Activated naive CD4-positive, alpha-beta T cell treated with anti-CD3 and anti-CD28 coated beads, Interleukin-2, amount 50 U/mL, for 16 hours (primary cell): ENCODE data around the gene CDH4.
"Not testable (repeated sequence)": the region's sequence is repeated elsewhere in the genome, so short reads cannot be mapped to it uniquely, and the experiment has no call there.

ENCODE experiments used
- DNase-seq: peaks from one replicate; pipeline ENCODE4 v3.0.0-alpha.2; 2020

Gene CDH4

DNA sequence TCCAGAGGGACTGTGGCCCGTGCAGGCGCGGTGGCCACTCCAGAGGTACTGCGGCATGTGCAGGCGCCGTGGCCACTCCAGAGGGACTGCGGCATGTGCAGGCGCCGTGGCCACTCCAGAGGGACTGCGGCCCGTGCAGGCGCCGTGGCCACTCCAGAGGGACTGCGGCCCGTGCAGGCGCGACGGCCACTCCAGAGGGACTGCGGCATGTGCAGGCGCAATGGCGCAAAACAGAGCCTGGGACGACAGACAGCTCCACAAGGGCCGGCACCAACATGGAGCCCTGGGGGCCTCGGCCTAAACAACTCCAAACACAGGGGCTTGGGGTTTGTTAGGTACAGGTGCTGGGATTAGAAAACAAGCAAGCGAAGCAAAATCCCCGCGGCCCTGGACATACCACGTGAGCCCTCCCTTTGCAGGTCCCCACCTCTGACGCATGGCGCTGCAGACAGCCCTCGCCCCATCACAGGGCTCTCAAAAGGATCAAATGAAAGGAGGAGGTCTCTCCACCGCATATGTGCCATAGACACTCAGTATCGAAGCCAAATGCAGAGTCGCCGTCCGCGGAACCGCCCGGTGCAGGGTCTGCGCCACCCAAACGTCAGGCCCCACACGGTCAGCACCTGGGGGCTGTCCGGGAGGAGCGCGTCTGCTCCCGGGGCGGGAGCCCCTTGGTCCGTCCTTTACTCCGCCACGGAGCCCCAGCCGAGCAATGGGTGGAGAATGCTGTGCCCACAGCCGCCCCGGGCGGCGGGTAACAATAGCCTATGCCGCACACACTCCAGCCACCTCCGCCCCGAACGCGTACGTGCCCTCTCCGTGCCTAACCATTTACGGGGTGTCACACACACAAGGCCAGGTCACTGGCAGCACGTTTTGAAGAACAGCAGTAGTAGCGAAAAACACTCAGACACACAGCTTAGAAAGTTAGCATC is 727.9 kb downstream of the CDH4 start:
- no peak for DNase-seq

DNA sequence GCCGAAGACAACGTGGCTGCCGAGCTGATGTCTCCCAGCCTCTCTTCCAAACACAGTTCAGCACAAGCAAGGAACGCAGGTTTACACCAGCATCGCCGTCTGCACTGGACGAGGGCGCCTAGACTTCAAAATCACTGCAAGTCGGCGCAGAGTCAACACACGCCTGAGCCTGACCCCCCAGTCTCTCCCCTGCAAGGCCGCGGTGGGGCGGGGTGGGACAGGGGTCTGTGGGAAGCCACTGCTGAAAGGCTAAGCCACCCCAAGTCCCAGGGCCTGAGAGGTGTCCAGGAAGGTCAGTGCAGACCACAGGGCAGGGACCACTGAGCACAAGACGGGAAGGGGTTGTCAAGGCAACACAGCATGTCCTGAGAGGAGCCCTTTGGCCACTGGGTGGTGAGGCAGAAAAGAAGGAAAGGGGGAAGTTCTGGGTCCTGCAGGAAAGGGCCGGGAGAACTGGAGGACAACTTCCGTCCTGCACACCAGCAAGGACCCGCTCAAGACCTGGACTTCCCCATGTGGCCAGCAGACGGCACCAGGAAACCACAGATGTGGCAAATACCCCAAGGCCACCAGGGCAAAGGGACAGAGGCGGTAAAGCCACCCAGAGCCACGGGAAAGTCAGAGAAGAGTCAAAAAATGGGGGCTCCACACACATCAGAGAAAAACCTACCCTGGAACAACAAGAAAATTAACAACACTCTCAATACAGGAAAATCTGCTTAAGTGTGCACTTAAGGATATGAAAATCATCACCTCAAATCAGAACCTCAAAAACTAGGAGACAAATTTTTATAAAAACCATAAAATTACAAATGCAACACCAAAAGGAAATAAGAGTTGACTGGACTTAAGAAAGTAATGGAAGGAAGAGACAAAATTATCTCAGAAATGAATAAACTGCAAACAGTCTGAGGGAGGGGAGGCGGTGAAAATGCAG is 728.9 kb downstream of the CDH4 start:
- DNase-seq = no peak

DNA sequence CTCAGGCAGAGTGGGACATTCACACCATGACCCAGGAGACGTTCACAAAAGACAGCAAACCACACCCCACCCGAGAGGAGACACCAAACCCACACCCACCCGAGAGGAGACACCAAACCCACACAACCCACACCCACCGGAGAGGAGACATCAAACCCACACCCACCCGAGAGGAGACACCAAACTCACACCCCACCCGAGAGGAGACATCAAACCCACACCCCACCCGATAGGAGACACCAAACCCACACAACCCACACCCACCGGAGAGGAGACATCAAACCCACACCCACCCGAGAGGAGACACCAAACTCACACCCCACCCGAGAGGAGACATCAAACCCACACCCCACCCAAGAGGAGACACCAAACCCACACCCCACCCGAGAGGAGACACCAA is 729.6 kb downstream of the CDH4 start:
- DNase-seq = not testable (repeated sequence)

DNA sequence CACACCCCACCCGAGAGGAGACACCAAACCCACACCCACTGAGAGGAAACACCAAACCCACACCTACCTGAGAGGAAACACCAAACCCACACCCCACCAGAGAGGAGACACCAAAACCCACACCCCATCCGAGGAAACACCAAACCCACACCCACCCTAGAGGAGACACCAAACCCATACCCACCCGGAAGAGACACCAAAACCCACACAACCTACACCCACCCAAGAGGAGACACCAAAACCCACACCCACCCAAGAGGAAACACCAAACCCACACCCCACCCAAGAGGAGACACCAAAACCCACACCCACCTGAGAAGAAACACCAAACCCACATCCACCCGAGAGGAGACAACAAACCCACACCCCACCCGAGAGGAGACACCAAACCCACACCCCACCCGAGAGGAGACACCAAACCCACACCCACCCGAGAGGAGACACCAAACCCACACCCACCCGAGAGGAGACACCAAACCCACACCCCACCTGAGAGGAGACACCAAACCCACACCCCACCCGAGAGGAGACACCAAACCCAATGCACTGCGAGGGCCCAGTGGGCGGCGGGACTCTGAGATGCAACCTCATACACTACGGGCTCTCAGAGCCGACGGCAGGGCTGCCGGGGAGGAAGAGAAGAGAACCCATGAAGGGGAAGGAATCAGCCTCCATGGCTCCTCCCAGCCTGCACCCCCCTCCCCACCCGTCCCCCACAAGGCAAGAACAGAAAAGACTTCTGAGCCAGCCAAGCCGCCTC is 730.3 kb downstream of the CDH4 start:
- DNase-seq = no peak

DNA sequence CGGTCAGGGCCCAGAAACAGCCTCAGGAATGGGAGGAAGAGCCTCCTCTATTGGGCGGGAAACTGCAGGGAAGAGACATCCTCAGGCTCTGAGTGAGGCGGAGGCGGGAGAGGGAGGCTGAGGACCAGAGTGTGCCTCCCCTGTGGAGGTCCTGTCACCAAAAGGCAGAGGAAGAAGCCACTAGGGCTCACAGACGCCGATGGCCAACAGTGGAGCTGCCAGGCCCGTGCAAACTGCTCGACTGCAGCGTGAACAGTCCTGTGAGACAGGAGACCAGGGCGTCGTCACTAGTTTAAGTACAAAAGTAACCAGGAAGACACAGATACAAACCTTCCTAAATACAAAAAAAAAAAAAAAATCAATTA is 730.9 kb downstream of the CDH4 start:
- no peak for DNase-seq

DNA sequence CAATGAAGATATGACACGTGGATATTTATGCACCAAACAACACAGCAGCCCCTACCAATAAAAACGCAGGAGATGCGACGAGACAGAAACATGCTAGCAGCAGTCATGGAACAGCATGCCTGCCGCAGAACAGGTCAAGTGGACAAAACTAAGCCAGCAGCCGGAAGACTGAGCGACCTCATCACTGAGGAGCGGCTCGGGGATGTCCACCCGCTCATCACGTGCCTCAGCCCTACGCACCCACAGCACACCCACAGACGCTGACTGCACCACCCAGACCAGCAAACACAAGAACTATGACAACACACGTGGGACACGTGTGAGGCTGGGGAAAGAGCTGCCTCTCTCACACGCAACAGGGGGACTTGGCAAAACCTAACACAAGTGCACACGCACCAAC is 731.9 kb downstream of the CDH4 start:
- DNase-seq = no peak

DNA sequence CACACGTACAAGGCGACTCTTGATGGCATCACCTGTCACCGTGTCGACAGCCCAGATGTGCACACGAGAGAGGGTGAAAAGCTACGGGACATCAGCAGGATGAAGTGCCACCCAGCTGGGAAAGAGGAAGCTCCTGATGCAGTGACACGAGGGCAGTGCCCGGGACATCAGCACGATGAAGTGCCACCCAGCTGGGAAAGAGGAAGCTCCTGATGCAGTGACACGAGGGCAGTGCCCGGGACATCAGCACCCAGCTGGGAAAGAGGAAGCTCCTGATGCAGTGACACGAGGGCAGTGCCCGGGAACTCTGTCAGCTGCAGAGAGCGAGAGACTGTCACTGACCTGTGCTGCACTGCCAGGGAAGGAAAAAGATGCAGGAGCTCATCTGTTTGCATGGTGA is 732.4 kb downstream of the CDH4 start:
- DNase-seq = not testable (repeated sequence)

DNA sequence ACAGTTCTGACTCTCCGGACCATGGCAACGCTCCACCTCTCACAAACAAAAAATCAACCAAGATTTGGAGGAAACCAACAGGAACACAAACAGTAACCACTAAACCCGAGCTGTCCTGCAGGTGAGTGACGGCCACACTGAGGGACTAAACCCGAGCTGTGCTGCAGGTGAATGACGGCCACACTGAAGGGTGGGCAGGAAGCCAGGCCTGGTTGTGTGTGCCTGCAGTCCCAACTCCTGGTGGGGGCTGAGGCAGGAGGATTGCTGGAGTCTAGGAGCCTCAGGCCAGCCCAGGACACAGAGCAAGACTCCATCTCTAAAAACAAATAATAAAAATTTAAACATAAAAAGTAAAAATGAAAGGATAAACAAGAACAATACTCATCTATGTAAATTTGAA is 733.0 kb downstream of the CDH4 start:
- no peak for DNase-seq

DNA sequence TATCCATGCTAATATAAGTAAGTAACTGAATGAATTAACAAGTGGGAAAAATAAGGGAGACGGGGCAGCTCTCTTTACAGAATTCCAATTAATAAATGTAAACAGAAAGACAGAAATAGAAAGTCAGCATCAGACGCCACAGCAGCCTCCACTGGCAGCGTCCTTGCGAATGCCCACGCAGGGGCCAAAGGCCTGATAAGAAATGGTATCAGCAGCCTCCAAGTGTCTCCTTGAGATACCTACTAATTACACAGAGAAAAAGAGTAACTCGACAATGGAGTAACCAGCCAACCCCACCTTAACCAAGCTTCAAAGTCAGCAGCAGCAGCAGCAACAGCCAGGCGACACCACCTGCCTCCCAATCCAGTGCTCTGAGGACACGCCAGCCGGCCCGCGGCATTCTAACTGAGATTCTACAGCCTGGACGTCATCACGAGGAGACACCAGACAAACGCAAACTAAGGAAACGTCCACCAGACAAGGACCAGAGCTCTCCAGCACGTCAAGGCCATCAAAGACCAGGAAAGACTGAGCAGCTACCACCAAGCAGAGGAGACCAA is 734.8 kb downstream of the CDH4 start:
- no peak for DNase-seq

DNA sequence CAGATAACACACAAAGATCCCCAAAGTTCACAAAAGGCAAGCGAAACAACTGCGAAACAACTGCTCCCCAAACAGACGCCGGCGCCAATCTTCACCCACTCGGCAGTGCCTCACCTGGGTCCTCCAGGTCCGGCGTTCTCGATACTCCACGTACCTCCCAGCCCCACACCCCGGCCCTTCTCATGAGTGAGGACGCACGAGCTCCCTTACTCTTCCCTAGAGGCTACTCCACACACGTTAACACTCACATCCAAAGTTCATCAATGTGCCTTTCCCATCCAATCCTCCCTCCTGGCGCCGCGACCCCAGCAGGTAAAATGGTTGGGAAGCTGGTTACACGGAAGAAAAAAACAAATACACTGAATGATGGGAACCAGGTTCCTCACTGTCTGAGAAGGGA is 736.6 kb downstream of the CDH4 start:
- DNase-seq = no peak

DNA sequence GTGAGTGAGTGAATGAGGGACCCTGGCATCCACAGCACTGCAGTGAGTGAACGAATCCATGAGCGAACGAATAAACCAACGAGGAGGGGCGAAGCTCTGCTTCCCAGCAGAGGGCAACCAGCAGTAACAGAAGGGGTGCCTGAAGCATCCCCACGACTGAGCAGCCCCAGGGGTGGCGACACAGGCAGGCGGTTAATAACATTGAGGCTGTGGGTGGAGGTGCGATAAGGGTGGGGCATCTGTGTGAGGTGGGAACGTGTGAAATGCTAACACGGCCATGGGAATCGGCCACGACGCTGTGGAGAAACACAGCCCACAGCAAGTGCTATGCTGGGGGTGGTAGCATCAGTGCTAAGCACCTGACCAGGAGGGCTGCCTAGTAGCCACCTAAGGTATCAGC is 737.7 kb downstream of the CDH4 start:
- no peak for DNase-seq
